Activated CD4-positive, CD25-positive, alpha-beta regulatory T cell treated with anti-CD3 and anti-CD28 coated beads, Interleukin-2, amount 50 U/mL, for 24 hours (primary cell): ENCODE results near the gene HOXB13.

ENCODE experiments used
- ATAC-seq, 2 donors: fragments of 150-1000 bp; cut with Tn5 transposase; one replicate each; pipeline ENCODE4 v1.10.0; 2021; ENCODE audit warnings: mild to moderate bottlenecking in 1 of 2, moderate library complexity in 1 of 2

Gene HOXB13

DNA sequence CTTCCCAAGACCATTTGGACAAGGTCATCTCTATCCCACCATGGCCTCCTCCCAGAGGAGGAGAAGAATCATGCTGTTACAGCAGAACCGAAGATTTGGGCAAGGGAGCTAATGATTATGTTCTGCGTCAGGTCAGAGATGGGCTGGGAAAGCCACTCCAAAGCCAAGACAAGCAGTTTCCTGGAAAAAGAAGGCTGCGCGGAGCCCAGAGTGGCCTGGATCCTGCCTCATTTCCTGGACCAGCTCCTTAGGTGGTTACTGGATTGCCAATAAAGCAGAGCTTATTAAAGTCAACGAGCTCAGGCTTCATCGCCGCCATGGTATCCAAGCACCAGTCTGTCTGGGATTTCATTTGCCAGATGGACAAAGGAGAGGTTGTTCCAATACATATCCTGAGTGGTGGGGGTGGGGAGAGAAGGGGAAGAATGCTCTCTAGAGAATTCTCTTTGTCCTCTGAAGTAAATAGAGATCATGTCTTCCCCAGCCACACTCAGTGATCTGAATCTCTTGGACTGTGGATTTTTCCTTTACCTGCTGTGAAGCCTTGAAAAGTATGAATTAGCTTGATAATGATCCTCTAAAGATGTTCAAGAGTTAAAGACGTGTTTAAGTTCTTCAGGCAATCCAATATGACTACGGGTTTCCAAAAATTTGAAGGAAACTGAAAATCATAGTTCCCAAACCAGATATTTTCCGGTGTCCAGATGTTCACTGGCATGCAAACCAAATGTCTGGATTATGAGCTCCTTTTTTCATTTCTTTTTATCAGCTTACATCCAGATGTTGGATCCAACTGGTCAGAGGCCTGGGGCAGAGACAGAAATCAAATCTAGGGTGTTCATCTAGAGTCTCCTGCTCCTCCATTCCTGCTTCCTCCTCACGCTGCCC lies 23.9 kb downstream of the HOXB13 start:
- no peak for ATAC-seq

DNA sequence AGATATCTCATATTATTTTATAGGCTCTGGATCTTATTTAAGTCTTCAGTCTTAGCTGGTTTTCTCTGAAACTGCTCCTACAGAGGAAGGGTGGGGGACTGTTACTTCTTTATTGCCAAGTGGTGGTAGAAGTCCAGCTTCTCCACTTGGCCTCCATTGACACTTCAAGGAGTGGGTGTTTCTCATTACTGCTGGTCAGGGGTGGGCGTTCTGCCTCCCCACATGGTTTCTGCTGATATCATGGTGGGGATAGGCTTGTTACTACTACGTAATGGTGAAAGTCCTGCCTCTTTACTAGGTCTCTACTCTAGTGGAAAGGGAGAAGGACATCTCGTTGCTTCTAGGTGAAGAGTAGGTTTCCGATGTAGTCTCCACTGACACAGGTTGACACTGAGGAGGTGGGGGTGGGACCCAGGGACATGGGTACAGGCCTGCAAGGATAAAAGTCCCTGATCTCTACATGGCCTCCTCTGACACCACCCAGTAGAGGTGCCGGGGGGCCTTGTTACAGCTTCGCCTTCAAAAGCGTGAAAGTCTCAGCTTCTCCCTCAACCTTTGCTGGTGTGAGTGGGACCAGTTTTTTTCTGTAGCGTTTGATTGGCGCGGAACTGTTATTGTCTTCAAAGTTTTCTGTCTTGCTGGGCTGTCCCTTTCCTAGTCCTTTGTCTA lies 26.6 kb downstream of the HOXB13 start:
- no peak for ATAC-seq

DNA sequence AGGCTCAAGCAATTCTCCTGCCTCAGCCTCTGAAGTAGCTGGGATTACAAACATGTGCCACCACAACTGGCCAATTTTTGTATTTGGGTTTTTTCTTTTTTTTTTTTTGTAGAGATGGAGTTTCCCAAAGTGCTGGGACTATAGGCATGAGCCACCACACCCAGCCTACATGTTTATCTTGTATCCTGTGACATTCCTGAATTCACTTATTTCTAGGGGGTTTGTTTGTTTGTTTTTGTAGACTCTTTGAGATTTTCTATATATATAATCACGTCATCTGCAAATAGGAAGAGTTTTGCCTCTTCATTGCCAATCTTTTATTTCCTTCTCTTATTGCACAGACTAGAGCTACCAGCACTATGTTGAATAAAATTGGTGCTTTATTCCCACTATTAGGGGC lies 35.4 kb downstream of the HOXB13 start:
- no peak for ATAC-seq

DNA sequence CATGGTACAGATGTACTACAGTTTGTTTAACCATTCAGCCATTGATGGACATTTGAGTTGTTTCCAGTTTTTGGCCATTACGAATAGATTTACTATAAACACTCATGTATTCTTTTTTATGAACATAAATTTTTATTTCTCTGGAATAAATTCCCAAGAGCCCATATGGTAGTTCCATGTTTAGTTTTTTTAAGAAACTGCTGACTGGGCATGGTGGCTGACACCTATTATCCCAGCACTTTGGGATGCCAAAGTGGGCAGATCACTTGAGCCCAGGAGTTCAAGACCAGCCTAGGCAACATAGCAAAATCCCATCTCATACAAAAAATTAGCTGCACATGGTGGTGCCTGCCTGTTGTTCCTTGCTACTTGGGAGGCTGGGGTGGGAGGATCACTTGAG lies 36.5 kb downstream of the HOXB13 start:
- ATAC-seq: no peak

DNA sequence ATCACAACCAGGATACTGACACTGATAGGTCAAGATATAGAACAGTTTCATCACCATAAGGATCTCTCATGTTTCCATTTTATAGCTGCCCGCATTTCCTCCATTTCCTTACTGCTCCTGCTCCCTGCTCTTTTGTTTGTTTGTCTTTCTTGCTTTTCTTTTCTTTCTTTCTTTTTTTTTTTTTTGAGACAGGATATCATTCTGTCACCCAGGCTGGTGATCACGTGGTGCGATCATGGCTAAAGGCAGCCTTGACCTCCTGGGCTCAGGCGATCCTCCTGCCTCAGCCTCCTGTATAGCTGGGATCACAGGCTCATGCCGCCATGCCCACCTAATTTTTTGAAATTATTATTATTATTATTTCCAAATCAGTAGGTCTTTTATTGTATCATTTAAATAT lies 37.9 kb downstream of the HOXB13 start:
- no peak for ATAC-seq

DNA sequence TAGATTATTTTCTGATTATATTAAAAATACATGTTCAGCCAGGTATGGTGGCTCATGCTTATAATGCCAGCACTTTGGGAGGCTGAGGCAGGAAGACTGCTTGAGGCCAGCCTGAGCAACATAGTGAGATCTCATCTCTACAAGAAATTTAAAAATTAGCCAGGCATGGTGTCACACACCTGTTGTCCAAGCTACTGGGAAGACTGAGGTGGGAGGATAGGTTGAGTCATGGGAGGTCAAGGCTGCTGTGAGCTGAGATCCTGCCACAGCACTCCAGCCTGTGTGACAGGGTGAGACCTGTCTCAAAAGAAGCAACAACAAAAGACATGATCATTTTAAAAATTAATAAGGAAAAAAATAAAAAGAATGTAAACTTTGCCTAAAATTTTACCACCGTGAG lies 46.9 kb downstream of the HOXB13 start:
- no peak for ATAC-seq

DNA sequence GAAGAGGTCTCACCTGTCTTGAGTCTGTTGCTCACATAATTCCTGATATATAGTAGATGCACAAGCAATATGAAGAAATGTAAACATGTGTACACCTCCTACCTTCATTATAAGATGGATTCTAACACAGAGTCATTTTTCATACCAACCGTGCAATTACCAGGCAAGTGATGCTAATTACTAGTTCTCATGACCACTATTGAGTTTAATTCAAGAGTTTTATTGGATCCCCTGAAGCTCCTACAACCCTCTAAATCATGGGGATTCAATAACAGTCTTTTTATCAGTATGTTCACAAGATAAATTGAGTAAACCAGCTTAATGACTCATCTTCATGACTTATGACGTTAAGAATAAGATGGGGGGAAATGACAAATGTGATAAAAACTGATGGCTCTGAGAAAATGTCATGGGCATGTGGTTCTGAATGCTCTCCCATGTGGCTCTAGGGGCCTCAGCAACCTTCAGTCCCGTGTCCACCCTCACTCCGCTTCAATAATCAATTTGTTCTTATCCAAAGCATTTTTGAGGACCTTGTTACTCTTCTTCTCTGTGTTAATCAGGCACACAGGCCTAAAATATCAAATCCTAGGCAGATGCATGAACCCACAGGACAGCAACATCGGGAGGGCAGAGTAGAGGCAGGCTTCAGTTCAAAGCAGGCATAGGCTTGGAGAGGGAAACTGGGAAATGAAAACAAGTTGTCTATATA lies 49.0 kb downstream of the HOXB13 start:
- no peak for ATAC-seq

DNA sequence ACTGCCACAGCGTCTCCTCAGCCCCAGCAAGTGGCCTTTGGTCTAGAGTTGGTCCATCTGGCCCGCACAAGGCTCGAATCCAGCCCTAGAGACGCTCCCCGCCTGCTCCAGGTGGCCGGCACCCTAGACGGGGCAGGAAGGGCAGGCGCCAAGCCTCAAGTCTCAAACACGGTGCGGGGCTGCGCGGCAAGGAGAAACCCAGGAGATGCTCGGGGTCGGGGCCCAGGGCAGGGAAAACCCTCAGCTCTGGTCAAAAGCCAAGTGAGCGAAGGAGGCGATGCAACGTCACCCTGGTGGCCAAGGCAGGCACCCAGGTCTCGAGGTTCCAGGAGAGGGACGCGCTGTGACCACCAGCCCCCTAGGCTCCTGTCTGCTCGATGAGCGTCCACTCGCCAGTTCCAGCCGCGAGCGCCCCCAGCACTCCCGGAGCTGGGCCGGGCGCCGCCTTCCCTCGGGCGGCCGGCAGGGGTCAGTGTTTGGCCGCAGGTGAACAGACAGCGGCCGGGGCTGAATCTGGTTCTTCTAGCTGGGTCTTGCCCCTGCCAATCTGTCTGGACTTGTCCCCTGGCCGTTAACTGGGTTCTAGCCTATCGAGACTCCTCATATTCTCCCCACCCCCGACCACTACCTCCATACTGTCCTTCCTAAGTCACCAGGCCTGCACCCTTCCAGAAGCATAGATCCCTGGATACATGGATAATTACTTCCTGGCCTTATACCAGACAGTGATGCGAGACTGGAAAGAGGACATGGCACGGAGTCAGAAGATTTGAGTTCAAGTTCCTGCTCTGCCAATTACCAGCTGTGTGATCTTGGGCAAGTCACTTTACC lies 50.2 kb downstream of the HOXB13 start:
- ATAC-seq: peak; percentile 84 to 87

DNA sequence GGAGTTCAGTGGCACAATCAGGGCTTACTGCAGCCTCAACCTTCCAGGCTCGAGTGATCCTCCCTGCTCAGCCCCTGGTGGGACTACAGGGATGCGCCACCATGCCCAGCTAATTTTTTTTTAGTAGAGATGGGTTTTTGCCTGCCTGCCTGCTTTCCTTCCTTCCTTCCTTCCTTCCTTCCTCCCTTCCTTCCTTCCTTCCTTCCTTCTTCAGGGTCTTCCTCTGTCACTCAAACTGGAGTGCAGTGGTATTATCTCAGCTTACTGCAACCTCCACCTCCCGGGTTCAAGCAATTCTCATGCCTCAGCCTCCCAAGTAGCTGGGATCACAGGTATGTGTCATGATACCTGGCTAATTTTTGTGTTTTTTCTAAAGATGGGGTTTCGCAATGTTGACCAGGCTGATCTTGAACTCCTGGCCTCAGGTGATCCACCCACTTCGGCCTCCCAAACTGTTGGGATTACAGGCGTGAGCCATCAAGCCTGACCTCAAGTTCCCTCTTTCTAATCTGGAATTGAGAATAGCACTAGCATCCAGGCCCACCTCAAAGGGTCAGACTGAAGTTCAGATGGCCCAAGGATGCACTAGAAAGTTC lies 51.5 kb downstream of the HOXB13 start:
- ATAC-seq: no peak
